HG02973 (cell line): Measurements from ENCODE around the gene PNKD.

Source experiments
- ATAC-seq: cut with Tn5 transposase; IDR thresholded peaks from one replicate; pipeline ENCODE4 v1.9.1; 2021; ENCODE audit warnings: moderate library complexity; ENCODE audit not compliant: unreplicated experiment

The PNKD gene, protein sequence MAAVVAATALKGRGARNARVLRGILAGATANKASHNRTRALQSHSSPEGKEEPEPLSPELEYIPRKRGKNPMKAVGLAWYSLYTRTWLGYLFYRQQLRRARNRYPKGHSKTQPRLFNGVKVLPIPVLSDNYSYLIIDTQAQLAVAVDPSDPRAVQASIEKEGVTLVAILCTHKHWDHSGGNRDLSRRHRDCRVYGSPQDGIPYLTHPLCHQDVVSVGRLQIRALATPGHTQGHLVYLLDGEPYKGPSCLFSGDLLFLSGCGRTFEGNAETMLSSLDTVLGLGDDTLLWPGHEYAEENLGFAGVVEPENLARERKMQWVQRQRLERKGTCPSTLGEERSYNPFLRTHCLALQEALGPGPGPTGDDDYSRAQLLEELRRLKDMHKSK

DNA sequence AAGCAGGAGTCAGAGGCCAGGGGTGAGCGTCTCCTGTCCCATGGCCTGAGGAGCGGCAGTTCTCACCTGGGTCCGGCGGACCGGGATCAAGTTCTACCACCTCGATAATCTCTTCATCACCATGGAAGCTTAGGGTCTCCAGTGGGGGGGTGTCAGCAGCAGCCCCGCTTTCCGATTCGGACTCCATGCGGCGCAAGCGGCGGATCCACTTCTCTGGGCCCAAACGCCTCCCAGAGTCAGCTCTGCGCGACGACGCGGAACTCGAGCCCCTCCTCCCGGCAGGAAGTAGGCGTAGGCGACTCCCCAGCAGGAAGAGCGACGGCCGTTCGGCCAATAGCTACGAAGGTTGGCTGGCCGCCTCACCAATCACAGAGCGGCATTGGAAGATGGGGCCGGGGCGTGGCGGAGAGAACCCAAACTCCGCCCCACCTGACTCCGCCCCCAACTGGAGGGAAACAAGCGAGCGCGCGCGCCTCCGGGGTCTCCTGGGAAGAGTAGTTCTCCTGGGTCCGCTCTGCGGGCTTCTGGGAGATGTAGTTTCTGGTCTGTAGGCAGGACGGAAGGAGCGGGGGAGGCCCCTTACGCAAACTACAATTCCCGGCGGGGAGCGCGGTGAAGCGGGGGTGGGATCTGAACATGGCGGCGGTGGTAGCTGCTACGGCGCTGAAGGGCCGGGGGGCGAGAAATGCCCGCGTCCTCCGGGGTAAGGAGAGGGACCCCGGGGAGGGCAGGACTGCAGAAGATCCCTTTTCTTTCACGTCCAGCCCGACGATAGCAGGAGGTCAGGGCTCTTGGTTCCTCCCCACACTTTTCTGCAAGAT is at the start of gene PNKD, which contains the start of gene AAMP:
TSS of gene PNKD (plus strand) at position 620 of the 821 bp plus-strand sequence. CDS start at position 637, 17 bp downstream.
TSS of gene AAMP (minus strand) at position 238 of the 821 bp plus-strand sequence. CDS start at position 187, 51 bp downstream.
- ATAC-seq: peak; percentile 85

DNA sequence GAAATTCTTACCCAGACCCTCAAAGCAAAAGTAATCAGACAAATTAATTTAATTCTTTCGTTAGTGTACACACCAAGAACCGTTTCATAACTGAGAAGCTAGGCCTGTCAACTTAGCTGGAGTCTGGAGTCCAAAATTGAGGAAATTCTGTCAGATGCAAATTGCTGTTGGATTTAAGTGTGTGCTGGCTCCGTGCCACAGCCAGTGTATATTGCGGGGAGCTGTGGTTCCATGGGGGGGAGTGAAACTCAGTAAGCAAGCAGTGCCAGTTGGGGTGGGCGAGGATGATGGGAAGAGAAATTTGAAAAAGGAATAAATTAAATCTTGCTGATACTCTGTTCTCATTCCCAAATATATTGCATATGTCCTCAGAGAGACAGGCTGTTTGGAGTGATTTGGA is 49.3 kb upstream of the PNKD start:
- no peak for ATAC-seq

DNA sequence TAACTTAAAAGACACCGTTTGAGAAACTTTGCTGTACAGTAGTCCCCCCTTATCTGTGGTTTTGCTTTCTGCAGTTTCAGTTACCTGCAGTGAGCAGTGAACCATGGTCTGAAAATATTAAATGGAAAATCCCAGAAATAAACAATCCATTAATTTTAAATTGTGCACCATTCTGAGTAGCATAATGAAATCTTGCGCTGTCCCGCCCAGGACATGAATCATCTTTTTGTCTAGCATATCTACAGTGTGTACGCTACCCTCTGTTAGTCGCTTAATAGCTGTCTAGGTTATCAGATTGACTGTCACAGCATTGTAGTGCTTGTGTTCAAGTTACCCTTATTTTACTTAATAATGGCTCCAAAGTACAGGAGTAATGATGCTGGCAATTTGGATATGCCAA is 47.3 kb upstream of the PNKD start:
- no peak for ATAC-seq

DNA sequence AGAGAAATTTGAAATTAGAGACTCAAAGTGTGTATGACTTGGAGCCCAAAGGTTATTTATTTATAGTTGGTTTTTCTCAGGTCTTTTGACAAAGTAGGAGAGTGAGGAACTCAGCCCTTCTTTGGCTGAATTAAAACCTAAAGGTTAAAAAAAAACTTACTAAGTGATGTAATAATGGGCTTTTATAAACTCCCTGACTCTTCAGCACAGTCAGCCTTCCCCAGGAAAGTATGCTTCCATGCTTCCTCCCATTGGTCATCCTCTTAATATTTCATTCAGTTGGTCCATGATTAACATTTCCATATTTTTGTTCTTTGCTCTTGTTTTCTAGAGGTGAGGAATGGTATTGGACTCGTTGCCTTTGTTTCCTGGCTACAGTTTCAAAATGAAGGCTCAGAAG is 46.1 kb upstream of the PNKD start:
- ATAC-seq: no peak

DNA sequence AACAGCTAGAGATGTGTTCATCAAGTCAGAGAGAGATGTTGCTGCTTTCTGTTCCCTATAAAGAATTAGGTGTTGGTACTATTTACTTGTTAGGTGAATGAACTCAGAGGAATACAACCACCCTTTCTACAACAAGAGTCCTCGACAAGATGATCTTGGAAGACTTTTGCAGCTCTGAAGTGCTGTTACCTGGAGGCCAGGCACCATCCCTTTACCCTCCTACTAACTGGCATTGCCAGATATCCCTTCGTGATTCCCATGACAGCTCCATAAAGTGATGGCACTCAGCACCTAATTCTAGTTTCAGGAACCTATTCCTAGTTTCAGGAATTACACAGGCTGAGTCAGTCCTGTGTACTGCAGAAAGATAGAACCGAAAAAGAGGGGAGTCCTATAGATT is 43.4 kb upstream of the PNKD start:
- ATAC-seq: no peak

DNA sequence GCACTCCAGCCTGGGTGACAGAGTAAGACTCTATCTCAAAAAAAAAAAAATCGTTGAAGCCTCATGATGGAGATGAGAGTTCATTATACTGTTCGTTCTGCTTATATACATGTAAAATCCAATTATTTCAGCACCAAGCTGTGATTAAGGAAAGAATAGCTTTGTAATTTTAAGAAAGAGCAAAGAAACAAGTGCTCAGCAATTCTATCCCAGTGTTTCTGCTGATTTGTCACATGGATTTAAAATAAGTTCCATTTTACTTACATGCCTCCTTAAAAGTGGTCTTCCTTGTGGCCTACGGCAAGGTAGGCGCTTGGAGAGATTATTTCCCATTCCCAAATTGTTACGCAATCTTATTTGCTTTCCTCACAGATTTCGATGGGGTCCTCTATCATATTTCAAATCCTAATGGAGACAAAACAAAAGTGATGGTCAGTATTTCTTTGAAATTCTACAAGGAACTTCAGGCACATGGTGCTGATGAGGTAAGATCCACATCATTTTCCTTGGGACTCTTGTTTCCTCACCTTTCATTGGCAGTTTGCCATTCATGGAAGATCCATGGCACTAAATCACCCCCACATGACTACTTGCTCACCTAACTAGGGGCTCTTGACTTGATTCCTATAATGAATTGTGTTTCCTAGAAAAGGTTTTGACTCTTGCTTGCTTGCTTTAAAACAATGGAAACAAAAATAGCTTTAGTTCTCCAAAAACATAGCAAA is 41.8 kb upstream of the PNKD start:
- ATAC-seq: no peak

DNA sequence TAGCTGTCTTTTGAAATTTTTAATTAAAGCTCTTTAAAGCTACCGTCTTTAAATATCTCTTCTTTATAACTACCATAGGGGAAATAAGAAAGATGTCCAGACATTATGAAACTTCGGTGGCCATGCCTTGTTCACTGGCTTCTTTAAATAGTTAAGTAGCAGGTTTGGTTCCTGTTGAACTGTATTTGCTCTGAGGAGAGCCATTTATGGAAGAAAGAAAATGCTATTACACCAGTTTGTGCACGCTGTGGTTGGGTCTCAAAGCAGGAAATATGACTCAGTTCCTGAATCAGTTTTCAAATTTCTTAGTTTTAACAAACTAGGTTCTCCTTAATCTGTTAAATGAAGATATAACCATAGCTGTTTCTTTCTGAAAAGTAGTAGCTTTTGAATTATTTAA is 41.1 kb upstream of the PNKD start:
- ATAC-seq: peak; percentile 92

DNA sequence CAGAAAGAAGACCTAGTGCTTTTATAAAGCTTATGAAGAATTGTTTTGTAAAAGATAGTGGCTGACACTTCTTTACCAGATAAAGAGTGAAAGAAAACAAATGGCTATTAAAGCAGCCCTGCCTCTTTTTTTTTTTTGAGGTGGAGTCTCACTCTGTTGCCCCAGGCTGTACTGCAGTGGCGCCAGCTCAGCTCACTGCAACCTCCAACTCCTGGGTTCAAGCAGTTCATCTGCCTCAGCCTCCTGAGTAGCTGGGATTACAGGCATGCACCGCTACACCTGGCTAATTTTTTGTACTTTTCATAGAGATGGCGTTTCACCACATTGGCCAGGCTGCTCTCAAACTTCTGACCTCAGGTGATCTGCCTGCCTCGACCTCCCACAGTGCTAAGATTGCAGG is 40.5 kb upstream of the PNKD start:
- no peak for ATAC-seq

DNA sequence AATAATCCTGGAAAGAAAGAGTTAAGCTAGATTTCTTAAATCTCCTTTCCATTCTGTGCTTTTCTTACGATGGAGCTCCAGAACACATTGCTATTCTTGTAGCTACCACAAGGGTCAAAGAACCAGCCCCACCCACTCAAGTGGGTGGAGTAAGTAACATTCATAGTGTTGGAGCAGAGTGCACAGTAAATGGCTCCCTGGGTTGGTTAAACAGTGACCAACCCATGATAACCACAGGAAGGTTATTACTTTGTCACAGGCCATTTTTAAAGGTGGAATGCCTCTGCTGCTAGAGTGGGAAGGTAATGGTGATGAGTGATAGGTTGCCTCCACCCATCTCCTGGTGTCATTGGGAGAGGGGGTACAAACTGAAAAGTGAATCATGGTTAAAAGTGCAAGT is 39.4 kb upstream of the PNKD start:
- peak; percentile 68 for ATAC-seq

DNA sequence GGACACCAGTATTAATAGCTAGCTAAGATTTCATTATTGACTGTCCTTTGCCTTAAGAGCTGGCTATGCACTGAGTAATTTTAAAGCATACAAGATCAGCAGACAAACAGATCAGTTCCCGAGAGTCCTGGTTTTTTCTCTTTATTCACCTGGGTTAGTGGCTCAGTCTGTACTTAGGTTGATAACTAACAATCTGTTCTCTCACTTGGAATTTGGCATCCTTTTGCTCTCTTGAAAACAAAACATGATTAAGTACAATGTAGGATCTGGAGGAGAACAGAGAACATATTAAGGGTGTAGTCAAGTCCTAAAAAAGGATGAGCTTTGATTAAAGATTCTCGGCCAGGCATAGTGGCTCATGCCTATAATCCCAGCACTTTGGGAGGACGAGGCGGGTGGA is 36.8 kb upstream of the PNKD start:
- ATAC-seq: no peak

DNA sequence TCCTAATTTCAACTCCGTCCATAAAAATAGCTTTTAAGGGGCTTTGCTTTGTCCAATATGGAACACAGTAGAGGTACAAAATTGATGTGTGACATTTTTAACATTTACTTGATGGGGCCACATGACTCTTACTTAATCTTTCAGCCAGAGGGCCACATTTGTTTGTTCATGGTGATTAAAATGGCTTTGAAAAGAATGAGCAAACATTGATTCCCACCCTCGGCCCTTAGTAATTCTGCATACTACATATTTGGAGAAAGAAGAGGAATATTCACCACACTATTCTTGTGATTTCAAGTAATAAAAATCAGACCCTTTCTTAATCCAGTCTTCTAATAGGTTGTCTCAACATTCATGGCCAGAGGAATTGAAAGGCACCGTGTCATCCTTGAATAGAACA is 35.8 kb upstream of the PNKD start:
- ATAC-seq: no peak

DNA sequence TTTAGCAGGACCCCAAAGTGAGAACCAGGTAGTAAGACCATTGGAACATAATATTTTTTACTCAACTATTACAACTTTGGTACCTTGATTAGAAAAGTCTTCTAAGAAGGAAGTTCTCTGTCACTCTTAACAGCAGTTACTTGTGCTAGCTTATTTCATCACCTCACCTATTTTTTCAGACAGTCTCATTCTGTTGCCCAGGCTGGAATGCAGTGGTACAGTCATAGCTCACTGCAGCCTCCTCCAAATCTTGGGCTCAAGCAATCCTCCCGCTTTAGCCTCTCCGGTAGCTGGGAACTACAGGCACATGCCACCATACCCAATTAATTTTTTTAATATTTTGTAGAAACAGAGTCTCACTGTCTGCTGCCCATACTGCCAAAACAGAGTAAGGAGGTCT is 35.3 kb upstream of the PNKD start:
- ATAC-seq: no peak

DNA sequence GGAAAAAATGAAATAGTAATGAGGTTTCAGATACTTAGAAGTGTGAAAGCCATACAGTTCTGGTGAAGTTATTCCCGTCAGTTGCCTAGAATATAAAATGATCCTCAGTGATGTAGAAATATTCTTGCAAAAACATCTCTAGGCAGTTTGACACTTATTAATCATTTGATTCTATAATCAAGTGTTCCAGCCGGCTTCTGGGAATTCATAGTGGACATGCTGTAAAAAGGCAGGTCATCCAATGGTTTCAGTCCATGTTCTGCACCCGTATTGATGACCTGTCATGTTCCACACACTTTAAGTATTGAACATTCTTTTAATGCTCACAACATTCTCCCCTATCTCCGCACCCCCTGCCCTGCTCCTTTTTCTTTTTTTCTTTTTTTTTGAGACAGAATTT is 33.5 kb upstream of the PNKD start:
- no peak for ATAC-seq

DNA sequence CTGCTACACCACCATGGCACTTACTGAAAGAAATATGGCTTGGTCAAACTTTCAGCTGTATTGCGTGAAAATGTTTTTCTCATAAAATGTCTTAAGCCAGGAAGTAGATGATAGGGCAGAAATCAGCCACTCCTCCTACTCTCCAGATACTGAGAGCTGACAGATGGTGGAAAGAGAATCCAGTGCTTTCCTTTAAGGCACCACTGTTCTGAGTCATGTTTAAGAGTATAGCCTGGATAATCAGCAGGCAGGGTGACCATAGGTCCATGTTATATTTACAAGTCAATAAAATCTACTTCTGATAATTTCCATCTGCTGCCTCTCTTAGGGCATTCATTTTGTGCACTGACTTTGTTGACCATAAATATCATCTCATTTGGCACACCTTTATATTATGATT is 31.4 kb upstream of the PNKD start:
- ATAC-seq: no peak

DNA sequence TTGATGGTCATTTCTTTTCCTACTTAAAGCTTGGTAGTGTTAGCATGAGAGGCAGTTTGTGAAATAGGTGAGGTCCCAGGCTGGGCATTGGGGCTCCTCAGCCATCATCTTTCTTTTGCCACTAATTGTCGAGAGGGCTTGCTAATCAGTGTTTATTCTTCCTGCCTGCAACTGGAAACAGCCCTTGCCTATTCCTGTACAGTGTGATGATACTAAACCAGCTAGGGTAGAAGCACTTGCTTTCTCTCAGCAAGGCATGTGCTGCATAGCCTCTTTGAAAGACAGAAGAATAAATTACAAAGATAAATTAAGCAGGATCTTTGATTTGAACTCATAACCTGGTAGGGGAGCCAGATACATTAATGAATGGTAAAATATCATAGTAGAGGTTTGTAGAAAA is 26.1 kb upstream of the PNKD start:
- no peak for ATAC-seq

DNA sequence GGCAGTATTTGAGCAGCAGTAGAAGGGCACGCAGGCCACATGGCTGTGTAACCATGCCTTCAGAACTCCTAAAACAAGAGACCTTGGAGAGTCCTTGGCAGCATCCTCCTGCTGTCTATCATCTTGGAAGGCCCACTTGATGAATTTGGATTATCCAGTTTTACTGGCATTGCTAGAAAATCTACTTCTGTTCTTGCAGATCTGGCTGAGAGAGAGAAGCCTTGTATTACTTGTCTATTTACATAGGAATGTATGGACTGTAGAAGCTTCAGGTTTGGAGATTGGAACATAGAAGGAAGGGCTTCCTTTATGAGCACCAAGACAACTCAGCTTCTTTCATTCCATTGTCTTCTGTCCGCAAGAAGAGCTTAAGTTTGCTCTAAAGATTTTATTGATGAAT is 25.7 kb upstream of the PNKD start:
- ATAC-seq: no peak

DNA sequence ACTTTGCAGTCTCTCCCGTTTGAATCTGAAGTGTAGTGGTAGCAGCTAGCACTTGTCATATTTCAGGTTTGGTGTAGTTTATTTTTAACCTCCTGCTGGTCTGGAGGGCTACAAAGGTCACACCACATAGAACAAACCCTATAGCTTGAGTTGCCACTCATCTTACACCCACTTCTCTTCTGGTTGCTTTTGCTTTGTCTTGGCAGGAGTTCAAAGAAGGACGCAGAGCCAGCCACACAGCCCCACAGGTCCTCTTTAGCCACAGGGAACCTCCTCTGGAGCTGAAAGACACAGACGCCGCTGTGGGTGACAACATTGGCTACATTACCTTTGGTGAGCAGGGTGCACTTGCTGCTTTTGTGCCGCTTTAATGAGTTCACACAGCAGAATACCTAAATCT is 25.1 kb upstream of the PNKD start:
- ATAC-seq: no peak

DNA sequence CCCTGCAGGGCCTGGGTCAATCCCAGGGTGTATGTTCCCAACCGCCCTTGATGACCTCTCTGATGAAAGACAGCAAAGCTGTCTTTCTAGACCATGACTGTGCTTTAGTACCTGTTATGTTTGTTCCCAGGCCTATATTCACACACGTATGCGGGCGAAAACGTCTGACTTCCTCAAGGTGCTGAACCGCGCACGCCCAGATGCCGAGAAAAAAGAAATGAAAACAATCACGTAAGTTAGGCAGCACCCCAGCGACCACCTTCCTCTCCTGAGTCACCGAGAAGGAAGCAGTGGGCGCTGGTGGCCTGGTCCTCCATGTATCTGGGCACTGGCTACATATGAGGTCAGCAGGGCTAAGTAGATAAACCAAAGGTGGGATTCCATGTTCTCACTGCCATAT is 20.6 kb upstream of the PNKD start:
- no peak for ATAC-seq

DNA sequence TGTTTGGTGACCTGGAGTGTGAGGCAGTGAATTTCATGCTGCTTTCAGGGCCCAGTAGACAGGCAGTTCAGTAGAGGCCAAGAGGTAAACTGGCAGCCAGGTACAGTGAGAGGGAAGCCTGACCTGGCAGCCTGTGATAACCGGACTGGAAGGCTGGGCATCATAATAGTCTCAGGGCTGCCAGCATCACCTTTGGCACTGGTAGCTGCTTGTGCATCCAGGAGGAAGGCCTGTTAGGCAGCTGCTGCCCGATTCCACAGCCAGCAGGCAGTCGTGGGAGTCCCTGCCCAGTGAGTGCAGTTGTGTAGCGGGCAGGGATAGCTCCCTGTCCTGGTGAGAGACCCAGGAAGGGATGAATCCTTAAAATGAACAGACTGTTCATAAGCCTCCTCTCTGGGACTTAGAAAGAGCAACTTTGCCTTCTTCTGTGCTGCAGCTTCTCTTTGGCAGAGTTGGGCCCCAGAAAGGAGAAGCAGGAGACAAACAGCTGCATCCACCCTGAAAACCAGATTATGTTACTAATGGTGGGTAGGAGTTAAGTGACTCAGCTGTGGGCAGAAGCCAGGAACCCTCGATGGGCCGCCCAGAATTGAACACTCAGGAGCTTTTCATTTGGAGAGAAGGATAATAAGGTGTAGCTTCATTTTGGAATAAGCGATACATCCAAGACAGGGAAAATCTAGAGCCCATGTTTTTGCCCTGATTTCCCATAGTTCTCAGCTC is 17.6 kb upstream of the PNKD start:
- ATAC-seq: no peak

DNA sequence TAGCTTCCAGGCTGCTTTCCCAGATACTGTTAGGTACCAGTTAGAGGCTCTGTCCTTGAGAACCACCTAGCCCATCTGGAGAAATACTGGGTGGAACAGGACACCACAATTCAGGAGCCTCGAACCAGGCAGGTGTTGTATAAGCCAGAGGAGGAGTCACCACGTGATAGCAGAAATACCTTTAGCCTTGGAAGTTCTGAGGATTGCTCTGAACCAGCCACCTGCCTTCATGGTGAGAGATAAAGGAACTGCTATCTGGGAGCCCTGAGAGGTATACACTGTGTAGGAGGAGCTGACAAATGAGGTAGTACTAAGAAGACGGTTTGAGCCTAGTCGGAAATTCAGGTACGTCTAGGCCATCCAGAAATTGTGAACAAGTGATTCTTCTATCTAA is 17.1 kb upstream of the PNKD start:
- no peak for ATAC-seq

DNA sequence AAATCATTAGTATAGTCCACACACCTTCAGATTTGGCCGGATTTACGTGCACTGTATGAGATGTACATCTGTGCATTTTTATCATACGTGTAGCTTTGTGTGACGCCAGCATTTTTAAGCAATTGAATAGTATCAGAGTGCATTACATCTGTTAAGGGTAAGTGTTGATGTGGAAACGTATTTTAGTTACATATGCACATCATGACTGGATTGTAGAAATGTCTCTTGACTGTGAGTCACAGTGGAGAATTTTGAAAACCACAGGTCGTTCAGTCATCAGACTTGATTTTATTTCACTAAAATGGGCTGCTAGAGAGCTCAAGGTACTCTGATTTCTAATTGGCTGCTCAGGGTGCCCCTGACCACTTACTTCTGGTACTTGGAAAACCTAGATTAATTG is 14.9 kb upstream of the PNKD start:
- no peak for ATAC-seq
